NCI-H226 (cell line): Measurements from ENCODE around the gene BCAS3.

ENCODE experiments used
- DNase-seq: peaks from one replicate; pipeline ENCODE4 v3.0.0-alpha.2; 2015

BCAS3 gene

DNA sequence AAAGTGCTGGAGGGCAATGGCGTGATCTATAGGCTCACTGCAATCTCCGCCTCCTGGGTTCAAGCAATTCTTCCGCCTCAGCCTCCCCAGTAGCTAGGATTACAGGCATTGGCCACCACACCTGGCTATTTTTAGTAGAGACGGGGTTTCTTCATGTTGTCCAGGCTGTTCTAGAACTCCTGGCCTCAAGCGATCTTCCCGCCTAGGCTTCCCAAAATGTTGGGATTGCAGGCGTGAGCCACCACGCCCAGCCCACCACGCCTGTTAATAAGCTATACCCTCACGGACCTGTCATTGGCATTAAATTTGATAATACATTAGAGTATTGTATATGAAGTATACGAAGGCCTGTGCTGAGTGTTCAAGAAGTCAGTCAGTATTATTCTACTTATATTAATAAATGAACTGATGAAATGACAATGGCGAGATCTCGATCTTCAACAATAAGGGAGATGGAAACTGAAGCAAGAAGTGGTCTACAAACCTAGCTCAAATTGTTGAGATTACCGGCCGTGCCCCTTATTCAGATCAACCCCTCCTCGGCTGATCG, 818 bp upstream of the BCAS3 start:
- no peak for DNase-seq

DNA sequence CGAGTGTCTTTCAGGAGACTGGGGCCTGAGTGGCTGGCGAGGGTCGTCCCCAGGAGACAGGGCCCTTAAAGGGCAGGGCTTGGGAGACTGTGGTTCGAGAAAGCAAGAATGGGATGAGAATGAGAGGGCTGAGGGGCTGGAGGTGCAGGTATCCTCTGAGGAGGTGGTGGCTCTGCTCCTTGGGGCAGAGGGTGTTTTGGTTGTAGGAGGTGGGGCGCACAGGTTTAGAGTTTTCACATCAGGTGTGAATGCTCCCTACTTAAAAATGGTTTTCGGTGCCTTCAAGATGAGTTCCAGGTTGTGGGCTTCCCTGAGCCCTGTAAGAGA, 430 bp downstream of the BCAS3 start:
- no peak for DNase-seq

DNA sequence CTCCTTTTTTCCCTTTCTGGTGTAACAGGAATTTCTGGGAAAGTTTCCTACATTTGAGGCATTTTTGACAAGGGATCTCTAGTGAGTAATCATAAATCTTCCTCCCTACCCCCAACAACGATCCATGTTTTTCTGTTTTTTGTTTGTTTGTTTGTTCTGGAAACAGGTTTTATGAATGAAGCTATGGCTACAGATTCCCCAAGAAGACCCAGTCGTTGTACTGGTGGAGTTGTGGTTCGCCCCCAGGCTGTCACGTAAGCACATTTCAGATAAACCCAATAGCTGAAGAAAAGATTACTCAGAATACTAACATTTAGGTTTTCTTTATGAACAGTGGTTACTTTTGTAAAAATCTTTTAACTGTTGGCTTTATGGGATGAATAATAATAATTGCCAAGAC, 1.6 kb downstream of the BCAS3 start:
- no peak for DNase-seq

DNA sequence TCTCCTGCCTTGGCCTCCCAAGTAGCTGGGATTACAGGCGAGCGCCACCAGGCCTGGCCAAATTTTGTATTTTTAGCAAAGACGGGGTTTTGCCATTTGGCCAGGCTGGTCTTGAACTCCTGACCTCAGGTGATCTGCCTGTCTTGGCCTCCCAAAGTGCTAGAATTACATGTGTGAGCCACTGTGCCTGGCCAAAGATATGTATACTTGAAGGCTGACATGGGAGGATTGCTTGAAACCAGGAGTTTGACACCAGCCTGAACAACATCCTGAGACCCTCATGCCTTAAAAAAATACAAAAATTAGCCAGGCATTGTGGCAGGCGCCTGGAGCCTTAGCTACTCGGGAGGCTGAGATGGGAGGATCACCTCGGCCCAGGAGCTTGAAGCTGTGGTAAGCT, 3.1 kb downstream of the BCAS3 start:
- no peak for DNase-seq

DNA sequence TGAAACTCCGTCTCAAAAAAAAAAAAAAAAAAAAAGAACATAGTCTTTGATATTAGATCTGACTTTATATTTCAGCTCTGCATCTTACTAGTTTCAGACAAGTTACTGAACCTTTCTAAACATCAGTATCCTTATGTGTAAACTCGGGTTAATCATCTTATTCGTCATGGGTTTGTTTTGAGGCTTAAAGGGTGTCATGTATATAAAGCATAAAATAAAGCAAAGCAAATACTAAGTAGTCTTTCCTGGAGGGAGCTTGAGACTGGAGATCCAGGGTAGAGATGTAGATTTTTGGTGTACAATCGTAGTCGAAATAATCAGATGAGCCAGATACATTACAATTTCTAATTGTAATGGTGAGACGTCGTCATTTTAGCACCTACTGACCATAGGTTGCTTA, 7.8 kb downstream of the BCAS3 start:
- DNase-seq: no peak

DNA sequence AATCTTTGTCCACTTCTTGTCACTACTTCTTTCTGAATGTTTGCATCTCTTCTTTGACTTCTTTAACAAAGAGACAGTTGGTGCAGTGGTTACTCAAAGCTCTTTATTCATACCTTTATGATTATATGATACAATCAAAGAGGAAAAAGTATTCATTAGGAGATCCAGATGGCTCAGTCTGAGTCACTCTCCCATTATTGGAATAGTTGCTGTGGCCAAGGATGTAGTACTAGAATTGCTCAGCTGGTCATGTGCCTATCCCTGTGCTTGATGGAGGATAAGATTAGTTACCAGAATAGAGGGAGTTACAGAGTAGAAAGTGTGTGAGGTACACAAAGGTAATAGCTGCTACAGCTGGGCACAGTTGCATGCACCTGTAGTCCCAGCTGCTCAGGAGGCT, 18.3 kb downstream of the BCAS3 start:
- DNase-seq: no peak

DNA sequence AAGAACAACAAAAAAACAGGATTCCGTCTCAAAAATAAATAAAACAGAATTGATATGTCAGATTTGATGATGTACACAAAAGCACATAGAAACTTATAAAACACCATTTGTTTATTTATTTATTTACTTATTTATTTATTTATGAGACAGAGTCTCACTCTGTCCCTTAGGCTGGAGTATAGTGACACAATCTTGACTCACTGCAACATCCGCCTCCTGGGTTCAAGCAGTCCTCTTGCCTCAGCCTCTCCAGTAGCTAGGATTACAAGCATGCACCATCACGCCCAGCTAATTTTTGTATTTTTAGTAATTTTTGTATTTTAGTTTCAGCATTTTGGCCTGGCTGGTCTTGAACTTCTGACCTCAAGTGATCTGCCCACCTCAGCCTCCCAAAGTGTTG, 21.4 kb downstream of the BCAS3 start:
- no peak for DNase-seq

DNA sequence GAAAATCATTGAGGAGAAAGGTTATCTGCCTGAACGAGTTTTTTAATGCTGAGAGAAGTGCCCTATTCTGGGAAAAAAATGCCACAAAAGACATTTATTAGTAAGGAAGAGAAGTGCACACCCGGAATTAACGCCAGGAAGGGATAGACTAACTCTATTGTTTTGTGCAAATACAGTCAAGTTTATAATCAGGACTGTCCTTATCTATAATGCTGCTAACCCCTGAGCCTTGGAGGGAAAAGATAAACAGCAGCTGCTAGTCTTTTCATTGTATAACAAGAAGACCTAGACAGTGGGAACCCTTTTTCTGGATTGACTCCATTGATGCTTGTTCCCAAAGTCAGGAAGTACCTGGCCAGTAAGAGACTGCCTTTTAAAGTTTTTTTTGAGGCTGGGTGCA, 26.5 kb downstream of the BCAS3 start:
- no peak for DNase-seq

DNA sequence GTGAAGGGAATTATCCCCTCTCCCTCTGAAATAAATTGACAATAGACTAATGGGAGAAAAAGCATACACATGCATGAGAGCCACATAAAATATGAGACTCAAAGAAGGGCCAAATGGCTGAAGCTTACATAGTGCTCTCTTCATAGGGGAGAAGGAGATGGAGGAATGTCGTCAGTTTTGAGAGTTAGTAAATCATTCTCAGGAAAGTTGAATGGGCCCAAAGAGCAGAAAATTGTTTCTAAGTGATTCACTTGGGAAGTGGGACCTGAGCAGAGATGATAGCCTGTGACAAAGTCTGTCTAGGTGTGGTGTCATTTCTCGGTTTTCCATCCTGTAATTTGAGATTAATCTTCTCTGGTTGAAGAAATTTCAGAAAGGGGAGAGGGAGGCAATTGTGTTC, 35.0 kb downstream of the BCAS3 start:
- DNase-seq: no peak

DNA sequence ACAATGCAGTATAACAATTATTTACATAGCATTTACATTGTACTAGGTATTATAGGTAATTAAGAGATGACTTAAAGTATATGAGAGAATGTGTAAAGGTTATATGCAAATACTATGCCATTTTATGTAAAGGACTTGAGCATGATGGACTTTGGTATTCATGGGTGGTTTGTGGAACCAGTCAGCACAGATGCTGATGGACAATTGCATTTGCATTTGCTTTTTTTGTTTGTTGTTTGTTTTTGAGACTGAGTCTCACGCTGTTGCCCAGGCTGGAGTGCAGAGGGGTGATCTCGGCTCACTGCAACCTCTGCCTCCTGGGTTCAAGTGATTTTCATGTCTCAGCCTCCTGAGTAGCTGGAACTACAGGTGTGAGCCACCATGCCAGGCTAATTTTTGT, 36.0 kb downstream of the BCAS3 start:
- DNase-seq: no peak

DNA sequence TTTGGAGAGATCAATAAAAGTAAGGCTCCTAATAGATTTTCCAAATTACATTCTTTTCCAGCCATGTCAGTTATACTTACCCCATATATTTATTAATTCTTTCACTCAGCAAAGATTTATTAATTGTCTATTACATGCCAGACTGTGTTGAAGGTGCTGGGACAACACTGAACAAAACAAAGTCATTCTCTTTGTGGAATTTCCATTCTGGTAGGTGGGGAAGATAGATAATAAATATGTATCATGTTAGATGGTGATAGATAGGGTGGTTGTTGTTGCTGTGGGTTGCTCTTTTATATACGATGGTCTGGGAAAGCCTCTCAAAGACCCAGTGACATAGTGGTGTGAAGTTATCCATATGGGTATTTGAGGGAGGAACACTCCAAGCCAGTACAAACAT, 39.1 kb downstream of the BCAS3 start:
- no peak for DNase-seq

DNA sequence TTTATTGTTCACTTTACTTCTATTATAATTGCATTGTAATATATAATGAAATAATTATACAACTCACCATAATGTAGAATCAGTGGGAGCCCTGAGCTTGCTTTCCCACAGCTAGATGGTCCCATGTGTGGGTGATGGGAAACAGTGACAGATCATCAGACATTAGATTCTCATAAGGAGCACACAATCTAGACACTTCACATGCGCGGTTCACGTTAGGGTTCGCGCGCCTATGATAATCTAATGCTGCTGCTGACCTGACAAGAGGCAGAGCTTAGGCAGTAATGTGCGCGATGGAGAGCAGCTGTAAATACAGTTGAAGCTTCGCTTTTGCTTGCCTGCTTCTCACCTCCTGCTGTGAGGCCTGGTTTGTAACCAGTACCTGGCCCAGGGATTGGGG, 40.2 kb downstream of the BCAS3 start:
- no peak for DNase-seq

DNA sequence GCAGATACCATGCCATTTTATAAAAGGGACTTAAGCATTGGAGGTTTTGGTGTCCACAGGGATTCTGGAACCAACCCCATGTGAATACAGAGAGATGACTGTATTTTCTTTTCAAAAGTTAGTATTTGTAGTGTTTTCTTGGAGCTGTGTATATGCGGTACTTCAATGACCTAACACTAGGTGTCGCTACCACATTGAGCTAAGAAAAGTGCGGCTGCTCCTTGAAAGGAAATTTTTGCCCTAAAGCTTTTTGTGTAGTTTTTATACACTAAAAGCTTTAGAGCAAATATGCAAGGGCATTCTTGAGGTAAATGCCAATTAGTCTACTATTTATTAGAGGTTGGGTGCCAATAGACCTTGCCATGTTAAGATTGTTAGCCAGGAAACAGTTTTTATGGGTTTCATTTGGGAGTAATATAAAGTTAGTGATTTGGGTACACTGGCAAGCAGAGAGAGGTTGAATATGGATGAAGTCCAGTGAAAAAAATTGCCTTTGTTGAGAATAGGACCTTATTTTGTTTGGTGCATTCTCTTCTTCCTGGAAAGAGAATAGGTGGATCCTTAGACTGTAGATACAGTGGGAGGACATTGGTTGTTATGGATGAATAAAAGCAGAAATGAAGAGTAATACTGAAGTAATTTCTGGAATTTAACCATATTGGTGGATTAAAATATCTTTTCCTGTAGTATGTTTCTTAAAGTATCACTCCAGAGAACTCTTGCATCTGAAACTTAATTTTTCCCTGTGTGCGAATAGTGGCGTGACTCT, 43.3 kb downstream of the BCAS3 start:
- DNase-seq: peak; percentile 14

DNA sequence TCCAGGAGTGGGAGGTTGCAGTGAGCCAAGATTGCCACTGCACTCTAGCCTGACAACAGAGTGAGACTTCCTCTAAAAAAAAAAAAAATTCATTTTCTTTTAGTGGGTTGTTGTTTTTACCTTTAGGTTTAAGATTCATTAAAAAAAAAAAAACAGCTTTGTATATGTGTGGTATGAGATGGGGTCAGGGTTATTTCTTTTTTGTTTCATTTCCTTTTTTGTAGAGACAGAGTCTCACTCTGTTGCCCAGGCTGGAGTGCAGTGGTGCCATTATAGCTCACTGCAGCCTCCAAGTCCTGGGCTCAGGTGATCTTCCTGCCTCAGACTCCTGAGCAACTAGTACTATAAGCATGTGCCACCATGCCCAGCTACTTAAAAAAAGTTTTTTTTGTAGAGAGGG, 47.0 kb downstream of the BCAS3 start:
- no peak for DNase-seq

DNA sequence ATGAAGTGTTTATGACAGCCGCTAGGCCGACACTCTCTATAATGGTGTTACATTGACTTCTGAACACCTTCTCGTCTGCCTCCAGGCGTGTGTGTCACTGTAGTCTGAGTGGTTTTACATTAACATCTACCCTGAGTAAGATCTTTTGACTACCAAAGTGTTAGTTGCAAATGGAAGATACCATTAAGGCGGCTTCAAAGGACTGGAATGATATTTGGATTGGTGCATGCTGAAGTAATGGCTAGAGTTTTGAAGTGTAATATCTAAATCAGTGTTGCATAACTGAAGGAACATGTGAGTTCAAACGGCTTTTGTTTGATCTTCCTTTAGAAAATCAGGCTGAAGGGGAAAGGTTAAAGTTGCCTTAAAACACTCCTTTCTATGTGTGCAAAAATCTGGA, 52.2 kb downstream of the BCAS3 start:
- DNase-seq: no peak

DNA sequence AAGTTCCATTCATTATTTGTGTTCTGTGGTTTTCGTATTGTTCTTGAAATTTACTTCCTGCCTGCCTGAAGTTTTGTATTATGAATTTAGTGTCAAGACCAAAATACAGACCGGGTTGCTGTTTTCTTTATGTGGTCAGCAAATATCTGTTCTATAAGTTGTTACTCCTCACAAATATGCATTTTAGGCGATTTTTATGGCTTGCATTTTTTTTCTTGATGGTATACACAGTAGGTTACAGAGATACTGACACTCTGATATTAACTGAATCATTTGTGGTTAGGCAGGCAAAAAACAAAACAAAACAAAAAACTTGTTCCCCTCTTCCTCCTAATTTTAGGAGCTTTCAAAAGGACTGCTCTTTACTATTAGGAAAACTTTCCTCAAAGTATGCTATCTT, 52.6 kb downstream of the BCAS3 start:
- DNase-seq: no peak

DNA sequence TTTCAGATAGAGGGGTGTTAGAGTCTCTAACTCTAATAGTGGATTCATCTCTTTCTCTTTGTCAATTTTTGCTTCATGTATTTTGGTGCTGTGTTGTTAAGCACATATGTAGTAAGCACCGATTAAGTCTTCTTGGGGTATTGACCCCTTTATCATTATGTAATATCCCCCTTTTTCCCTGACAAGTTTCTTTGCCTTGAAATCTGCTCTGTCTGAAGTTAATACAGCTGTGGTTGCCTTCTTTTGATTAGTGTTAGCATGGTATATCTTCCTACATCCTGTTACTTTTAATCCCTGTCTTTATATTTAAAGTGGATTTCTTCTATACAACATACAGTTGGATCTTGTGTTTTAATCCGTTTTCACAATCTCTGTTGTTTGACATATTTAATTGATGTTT, 60.6 kb downstream of the BCAS3 start:
- DNase-seq: no peak

DNA sequence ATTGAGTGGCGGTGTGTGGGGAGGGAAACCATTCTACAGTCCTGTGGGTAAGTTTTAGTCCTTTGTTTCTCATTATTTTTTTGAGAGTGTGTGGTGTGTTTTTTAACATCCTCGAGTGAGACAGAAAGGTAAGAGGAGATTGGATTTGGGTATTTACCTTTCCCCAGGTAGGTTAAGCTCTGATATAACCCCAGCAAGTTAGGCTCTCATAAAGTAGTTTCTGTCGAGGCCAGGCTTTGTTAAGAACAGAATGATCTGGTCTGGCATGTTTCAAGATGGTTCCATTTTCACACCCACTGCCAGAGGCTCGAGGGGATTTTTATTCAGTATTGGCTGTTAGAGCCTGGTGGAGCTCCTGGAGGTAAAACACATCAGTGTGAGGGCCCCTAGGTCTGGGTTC, 62.9 kb downstream of the BCAS3 start:
- DNase-seq: no peak

DNA sequence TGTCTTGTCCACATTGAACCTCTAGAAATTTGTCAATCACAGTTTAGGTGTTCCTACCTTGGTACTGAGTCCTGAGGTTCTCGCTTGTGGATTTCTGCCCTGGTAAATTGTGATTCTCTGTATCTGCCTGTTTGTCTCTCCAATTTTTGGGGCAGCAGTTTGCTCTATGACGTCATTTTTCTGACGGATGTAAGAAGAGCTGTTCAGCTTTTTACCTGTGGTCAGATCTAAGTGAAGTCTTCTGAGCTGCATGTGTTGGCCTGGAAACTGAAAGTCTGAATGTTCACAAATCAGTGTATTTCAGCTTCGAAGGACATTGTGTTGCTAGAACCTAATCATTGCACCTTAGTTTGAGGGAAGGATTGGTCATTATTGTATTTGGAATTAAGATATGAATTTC, 63.4 kb downstream of the BCAS3 start:
- no peak for DNase-seq

DNA sequence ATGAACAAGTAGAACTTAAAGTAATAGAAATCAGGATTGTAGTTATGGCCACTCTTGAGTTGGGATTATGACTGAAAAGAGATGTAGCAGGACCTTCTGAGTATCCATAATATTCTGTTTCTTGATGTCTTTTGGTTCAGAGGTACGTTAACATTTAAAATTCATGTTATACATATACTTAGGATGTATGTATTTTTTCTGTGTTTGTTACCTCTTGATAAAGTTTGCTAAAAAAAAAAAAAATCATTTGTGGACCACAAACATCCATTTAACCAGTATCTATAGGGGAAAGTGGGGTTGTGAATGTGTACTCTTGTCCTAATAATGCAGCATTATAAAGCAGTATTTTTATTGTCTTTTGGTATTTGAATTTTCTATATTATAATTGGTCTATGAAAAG, 65.6 kb downstream of the BCAS3 start:
- DNase-seq: no peak

DNA sequence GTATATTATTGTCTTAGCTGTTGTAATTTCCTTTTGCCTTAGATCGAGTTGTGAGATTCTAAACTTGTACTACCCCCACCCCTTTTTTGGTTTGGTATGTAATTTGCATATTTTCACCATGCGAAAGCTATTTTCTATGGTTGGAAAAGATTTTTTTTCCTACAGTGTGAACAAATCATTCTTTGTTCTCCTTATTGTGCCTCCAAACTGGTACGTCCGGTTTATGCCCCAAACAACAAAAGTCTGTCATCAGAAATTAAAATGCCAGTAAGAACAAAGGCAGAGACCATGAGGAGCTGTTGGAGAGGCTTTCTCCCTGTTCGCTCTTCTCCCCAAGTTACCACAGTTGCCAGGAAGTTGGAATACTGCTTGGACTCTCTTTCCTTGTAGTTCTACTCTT, 66.1 kb downstream of the BCAS3 start:
- DNase-seq: no peak

DNA sequence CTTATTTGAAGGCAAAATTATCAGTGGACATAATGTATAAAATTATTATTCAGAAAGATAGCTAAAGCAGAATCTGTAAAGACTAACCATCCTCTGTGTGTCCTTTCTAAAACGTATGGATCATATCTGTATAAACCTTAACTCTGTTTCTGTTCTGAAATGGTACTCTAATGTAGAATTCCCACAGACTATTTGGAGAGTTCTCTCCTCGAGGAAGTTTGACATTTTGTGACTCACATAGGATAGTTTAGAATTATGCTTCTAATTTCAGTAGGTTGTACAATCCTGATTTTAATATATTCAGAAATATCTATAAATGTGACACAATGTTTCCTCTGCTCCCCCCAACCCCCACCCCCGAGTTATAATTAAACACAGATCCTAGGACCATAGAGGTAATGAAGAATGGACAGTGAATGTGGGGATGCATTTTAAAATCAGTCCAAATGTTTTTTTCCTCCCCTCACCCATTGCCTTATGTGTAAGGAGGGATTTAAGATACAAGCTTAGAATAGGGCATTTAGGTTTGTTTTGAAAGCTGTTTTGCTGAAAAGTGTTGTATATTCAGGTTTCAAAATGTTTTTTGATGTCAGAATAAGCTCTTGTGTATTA, 66.8 kb downstream of the BCAS3 start:
- no peak for DNase-seq

DNA sequence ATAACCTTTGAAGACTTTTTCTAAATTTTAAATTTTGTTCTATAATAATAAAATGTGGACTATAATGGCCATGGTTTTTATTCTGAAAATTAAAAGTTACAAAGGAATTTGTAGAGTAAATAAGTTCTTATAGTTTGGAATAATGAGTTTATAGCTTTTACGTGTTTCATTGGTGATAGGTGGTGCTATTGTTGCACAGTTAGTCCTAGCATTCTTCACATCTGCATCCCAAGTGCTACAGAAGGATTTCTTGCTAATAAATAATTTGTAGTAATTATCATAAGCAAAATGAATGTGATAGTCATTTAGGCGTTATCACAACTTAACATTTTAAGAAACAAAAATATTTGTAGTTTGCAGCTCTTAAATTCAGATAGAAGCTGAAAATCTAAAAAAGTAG, 67.9 kb downstream of the BCAS3 start:
- DNase-seq: no peak

DNA sequence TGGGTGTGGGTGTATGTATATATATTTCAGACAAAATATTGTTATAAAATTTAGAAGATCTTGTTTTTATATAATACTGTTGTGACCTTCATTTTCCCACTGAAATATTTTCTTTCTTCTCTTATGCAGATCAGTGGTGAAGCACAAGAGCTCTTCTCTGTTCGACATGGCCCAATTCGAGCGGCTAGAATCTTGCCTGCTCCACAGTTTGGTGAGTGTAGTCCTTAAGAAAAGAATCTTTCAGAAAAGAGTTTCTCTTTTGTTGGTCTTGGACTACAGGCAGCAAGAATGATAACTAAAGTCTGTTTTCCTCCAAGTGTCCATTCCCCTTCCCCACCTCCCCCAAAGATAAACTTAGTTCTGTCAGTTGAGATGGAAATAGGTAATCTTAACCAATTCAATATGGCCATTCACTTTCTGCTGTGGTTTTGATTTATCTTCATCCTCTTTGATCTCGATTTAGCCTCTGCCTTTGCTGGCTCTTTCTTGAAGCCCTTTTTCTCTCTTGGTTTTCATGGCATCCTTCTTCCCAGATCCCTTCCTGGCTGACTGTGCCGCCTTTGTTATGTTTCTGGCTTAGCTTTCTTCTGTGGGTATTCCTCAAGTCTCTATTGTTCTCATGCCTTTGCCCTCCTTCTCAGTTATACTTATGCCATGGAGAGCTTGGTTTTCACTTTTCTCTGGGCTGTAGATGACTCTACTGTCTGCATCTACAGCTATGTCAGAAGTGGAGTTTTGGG, 69.6 kb downstream of the BCAS3 start:
- no peak for DNase-seq
